HepG2 (cell line): ENCODE measurements around the gene MRPL10. TPM values are rescaled to one million over a fixed set of nuclear protein-coding genes. Genes with fewer than 3 reads are reported as not detected.

Experiments used
- ATF6 ChIP-seq: sonication (generic); formaldehyde crosslinking; conservative IDR thresholded peaks from 2 replicates; pipeline ENCODE4 v1.4.0; 2020; ENCODE audit warnings: missing genetic modification reagents
- CREM ChIP-seq, 2 experiments: sonication (generic) in 1 of 2; formaldehyde crosslinking in 1 of 2; IDR thresholded peaks; 2 replicates each; pipeline versions ENCODE4 v1.4.0 to v1.6.1; 2016 to 2020; ENCODE audit warnings: antibody characterized with exemption in 1 of 2, mild to moderate bottlenecking in 1 of 2, missing genetic modification reagents in 1 of 2
- FOSL2 ChIP-seq: sonication (generic); formaldehyde crosslinking; IDR thresholded peaks from 2 replicates; pipeline ENCODE4 v1.4.0; 2020; ENCODE audit warnings: missing genetic modification reagents
- NFYB ChIP-seq: sonication (generic); formaldehyde crosslinking; IDR thresholded peaks from 2 replicates; pipeline ENCODE4 v1.4.0; 2020; ENCODE audit warnings: missing genetic modification reagents
- PLRG1 ChIP-seq: fragments of 450-650 bp; conservative IDR thresholded peaks from 2 replicates; pipeline ENCODE4 v1.6.1; 2016
- SETDB1 ChIP-seq: sonication (generic); formaldehyde crosslinking; IDR thresholded peaks from 2 replicates; pipeline ENCODE4 v1.5.1; 2020; ENCODE audit warnings: missing genetic modification reagents, mild to moderate bottlenecking, borderline replicate concordance
- SKIL ChIP-seq: sonication (generic); formaldehyde crosslinking; IDR thresholded peaks from 2 replicates; pipeline ENCODE4 v1.8.0; 2022; ENCODE audit warnings: missing genetic modification reagents, mild to moderate bottlenecking, moderate library complexity, borderline replicate concordance
- XRCC5 ChIP-seq: fragments of 200-400 bp; formaldehyde crosslinking; optimal IDR thresholded peaks from 2 replicates; pipeline ENCODE3; 2017; ENCODE audit warnings: mild to moderate bottlenecking, low read length
- ZHX2 ChIP-seq, 2 experiments: sonication (generic) in 1 of 2; formaldehyde crosslinking in 1 of 2; IDR thresholded peaks; 2 replicates each; pipeline versions ENCODE4 v1.6.1 to v1.9.0; 2014 to 2022; ENCODE audit warnings: antibody characterized with exemption in 1 of 2, borderline replicate concordance in 1 of 2, inconsistent platforms in 1 of 2, low read depth in 1 of 2, missing genetic modification reagents in 1 of 2
- ZNF12 ChIP-seq: sonication (generic); formaldehyde crosslinking; IDR thresholded peaks from 2 replicates; pipeline ENCODE4 v1.5.0; 2020; ENCODE audit warnings: missing genetic modification reagents
- ZNF180 ChIP-seq: sonication (generic); formaldehyde crosslinking; IDR thresholded peaks from 2 replicates; pipeline ENCODE4 v1.4.0; 2020; ENCODE audit warnings: low read depth, missing genetic modification reagents, borderline replicate concordance
- ZNF253 ChIP-seq: sonication (generic); formaldehyde crosslinking; IDR thresholded peaks from 2 replicates; pipeline ENCODE4 v1.8.0; 2022; ENCODE audit warnings: mild to moderate bottlenecking, missing genetic modification reagents, borderline replicate concordance
- ZNF281 ChIP-seq: sonication (generic); formaldehyde crosslinking; IDR thresholded peaks from 2 replicates; pipeline ENCODE4 v1.4.0; 2020; ENCODE audit warnings: missing genetic modification reagents, borderline replicate concordance
- polyA plus RNA-seq, 8 experiments: library from polyadenylated mRNA; depleted of rRNA in 3 of 8; stranded (reverse) in 7 of 8; unstranded in 1 of 8; fragments of >200 nt; fragmentation: Illumina TruSeq in 4 of 8; extraction: Trizol in 4 of 8; gene quantifications; 2 replicates each; pipeline versions ENCODE4 v1.2.1 to v1.2.3, GENCODE V29; 2011 to 2016; ENCODE audit warnings: low read depth in 4 of 8, missing spikeins in 1 of 8, mixed read lengths in 1 of 8; ENCODE audit not compliant: insufficient read depth in 1 of 8
- total RNA-seq, 5 experiments: library from RNA; depleted of rRNA; stranded (reverse); fragments of >200 nt; fragmentation: Illumina TruSeq; extraction: Trizol; gene quantifications; 2 replicates each; pipeline ENCODE4 v1.2.3, GENCODE V29; 2016; ENCODE audit warnings: low read depth in 1 of 5

The MRPL10 gene
- total and polyA plus RNA-seq, 2 of the 13 experiments (the other 11 are each of a cell fraction or from before 2014, with no cell fraction given): 56.7 to 149 TPM

- TF ChIP-seq ZHX2 (IDR thresholded peaks at IDR 0.05; ENCODE audit: low read depth): peak; percentile 73; the same call in 1 of the 2 replicates
- no peak for TF ChIP-seq ZHX2 (CRISPR knock-in tag; IDR thresholded peaks at IDR 0.05; ENCODE audit: borderline replicate concordance)
- peak; percentile 80 for TF ChIP-seq CREM (IDR thresholded peaks at IDR 0.05)
- no peak for TF ChIP-seq CREM (CRISPR knock-in tag; IDR thresholded peaks at IDR 0.05)
- no peak for TF ChIP-seq NFYB (CRISPR knock-in tag)
- TF ChIP-seq SKIL: no peak
- TF ChIP-seq ZNF180 (CRISPR knock-in tag): no peak
- no peak for TF ChIP-seq PLRG1
- TF ChIP-seq SETDB1 (CRISPR knock-in tag): no peak
- TF ChIP-seq FOSL2: peak; percentile 60
- 0 out of 2 replicates have a peak, but pooled peaks have one; percentile 48 for TF ChIP-seq ZNF12 (CRISPR knock-in tag)
- no peak; the same call in 1 of the 2 replicates for TF ChIP-seq ZNF253 (CRISPR knock-in tag)
- peak; percentile 83 for TF ChIP-seq XRCC5
- 0 out of 2 replicates have a peak, but pooled peaks have one; percentile 18 for TF ChIP-seq ATF6 (CRISPR knock-in tag)
- peak; percentile 54; the same call in 1 of the 2 replicates for TF ChIP-seq ZNF281 (CRISPR knock-in tag)
These were observed at the start of gene MRPL10, which contains the start of gene LRRC46 (continued) for GRCh38 chr17:47831003-47831933.
